HEK293 (cell line): ENCODE data around the gene MAP2.

Experiments used
- OVOL3 ChIP-seq: fragments of 450-650 bp; formaldehyde crosslinking; IDR thresholded peaks from 2 replicates; pipeline ENCODE4 v1.5.1; 2016; ENCODE audit warnings: missing biosample characterization, missing genetic modification characterization
- ZNF16 ChIP-seq: fragments of 450-650 bp; formaldehyde crosslinking; IDR thresholded peaks from 2 replicates; pipeline ENCODE4 v1.5.1; 2016; ENCODE audit warnings: low read depth, missing biosample characterization, missing genetic modification characterization
- ZNF184 ChIP-seq: fragments of 450-650 bp; IDR thresholded peaks from 2 replicates; pipeline ENCODE4 v1.5.1; 2018; ENCODE audit warnings: missing biosample characterization, mild to moderate bottlenecking, missing genetic modification characterization

GRCh38 chr2:209523867-209524266 lies 100.0 kb downstream of the MAP2 start:
- TF ChIP-seq OVOL3 (tag by site-specific recombination) = no peak
- TF ChIP-seq ZNF184 (tag by site-specific recombination) = no peak
- no peak for TF ChIP-seq ZNF16 (tag by site-specific recombination)
